ENCODE measurements around the gene ANKS1B.

Gene ANKS1B

GRCh38 chr12:98954506-98954905 lies 1030.2 kb downstream of the ANKS1B start:
- DNase-seq (ENCODE audit: low read depth in 2 of 2) = no peak

DNA sequence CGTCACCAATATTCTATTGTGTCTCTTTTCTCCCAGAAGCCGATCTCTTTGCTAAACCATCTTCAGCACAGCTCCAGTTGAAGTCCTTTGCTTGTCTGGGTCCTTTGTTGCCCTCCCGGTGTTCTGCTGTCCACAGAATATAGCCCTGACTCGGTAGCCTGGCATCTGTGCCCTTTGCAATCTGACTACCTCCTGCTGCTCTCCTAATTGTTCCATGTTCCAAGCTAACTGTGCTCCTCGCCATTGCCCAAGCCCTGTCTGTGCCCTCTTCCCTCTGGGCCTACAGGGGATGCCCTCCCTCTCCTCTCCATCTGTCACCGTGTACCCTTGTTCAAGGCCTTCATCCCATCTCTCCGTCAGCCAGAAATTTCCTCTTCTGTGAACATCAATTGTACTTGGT lies 1033.3 kb downstream of the ANKS1B start:
- DNase-seq (ENCODE audit: low read depth in 2 of 2) = no peak

DNA sequence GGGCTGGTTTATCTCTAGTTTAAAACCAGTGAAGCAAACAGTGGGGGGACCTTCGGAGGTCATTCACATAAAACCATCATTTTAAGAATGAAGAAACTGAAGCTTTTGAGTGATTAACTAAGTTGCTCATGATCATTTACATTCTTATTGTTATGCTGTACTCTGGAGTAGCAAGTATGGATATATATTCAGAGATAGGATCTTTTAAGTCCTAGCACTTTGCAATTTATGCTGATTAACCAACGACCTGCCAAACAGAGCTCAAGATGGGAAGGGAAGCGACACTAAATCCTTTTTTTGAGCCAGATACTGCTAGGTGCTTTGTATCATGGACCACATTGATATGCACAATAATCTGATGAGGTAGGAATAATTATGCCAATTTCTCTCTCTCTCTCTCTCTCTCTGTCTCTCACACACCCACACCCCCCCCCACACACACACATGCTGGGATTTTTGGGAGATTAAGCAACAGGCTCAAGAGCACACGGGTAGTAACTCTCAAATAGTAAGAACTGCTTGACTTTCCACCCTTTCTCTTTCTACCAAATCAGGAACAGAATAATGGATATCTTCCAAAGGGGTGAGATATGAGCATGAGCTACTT lies 1036.3 kb downstream of the ANKS1B start:
- DNase-seq (ENCODE audit: low read depth in 2 of 2) = no peak

- no peak for DNase-seq (ENCODE audit: low read depth in 2 of 2)
These were observed 1038.9 kb downstream of the ANKS1B start for GRCh38 chr12:98945864-98946263.

- DNase-seq (ENCODE audit: low read depth in 2 of 2) = no peak
These were observed 1044.8 kb downstream of the ANKS1B start for GRCh38 chr12:98939926-98940325.

- peak; percentile 19 to 20 for DNase-seq (ENCODE audit: low read depth in 2 of 2)
These were observed 1045.4 kb downstream of the ANKS1B start for GRCh38 chr12:98939350-98939749.

- DNase-seq (ENCODE audit: low read depth in 2 of 2) = no peak
These were observed 1048.9 kb downstream of the ANKS1B start for GRCh38 chr12:98935847-98936246.

- no peak for DNase-seq (ENCODE audit: low read depth in 2 of 2)
These were observed 1061.9 kb downstream of the ANKS1B start for GRCh38 chr12:98922871-98923270.

DNA sequence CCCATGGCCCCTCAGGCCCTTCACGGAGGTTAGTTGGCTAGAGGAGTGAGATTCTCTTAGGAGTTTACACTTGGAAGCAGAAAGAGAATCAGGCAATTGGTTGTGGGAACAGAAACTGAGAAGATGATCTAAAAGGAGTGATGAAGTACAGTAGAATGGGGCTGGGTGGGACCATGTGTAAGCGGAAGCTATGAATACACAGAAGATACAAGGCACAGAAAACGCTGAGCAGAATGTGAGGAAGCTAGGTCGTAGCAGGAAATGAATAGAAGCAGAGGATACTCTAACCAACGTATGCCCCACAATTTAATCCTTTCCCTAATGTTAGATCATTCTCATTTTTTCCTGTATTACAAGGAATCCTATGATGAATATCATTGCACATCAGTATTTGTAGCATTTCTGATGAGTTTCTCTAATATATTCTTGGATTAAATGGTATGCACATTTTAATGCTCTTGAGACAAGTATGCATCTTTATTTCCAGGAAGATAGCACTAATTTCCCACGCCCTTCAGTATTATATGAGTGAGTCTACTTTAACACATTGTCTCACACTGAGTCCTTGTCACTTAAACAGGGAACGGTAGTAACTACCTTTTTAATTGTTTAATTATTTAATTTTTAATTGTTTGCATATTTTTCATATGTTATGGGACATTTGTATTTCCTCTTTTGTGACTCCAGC lies 1066.4 kb downstream of the ANKS1B start:
- no peak for DNase-seq (ENCODE audit: low read depth in 2 of 2)

- DNase-seq (ENCODE audit: low read depth in 2 of 2) = no peak
These were observed 1068.6 kb downstream of the ANKS1B start for GRCh38 chr12:98916106-98916505.

DNA sequence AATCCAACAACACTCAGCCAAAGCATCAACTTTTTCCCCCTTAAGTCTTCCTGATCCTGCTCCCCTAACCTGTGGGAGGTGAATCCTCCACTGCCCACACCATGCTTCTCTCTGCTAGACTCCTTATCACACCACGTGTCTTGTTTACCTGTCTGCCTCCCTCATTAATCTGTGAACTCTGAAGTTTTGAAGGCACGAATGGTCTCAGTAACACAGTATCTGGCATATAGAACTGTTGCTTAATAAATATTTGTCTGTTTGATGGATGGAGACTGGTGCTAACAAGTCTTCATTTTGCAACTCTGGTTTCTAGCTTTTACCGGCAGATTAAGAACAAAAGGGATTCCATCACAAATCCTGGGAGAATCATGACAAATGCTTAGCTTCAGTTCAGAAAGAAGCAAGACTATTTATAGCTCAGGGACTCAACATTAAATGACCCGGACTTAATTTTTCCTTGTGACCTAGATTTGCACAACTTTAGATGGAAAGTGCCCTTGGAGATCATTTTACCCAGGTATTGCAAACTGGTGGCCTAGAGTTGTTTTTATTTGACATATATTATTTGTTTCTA lies 1072.2 kb downstream of the ANKS1B start:
- no peak for DNase-seq (ENCODE audit: low read depth in 2 of 2)

GRCh38 chr12:98911396-98911795 lies 1073.3 kb downstream of the ANKS1B start:
- no peak for DNase-seq (ENCODE audit: low read depth in 2 of 2)

DNA sequence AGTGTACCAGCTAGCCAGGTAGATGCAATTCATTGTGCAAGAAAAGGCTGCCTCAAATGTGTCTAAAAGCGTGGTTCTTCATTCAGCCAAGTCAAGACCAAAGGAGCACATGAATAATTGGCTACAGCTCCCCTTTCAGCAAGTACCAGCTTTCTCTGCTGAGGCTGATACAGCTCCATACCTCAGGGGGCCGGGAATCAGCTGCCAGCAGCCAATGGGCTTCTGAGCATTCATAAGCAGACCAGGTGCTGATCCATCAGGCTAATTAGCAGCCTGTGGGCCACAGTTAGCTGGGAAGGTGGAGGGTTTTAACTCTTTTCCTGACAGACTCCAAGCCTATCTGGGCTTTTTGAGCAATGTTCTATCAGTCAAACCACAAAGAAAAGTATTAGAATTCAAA lies 1075.0 kb downstream of the ANKS1B start:
- no peak for DNase-seq (ENCODE audit: low read depth in 2 of 2)

DNA sequence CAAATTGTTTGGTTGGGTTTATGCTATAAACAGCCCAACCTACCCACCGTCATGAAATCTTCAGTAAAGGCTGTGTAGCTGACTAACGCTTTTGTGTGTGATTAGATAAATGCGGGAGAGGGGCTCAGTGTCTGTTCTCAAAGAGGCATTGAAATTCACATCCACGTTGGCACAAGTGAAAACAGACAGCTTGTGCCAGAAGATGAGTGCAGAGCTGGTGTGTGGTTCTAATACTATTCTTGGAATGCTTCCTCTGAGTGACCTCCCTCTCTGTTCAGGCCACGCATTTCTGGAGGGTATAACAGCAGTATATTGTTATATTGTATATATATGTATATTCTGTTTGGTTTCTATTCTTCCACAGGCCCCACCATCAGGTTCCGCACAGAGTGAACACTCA lies 1075.9 kb downstream of the ANKS1B start:
- no peak for DNase-seq (ENCODE audit: low read depth in 2 of 2)

GRCh38 chr12:98903875-98904274 lies 1080.9 kb downstream of the ANKS1B start:
- DNase-seq (ENCODE audit: low read depth in 2 of 2) = no peak

DNA sequence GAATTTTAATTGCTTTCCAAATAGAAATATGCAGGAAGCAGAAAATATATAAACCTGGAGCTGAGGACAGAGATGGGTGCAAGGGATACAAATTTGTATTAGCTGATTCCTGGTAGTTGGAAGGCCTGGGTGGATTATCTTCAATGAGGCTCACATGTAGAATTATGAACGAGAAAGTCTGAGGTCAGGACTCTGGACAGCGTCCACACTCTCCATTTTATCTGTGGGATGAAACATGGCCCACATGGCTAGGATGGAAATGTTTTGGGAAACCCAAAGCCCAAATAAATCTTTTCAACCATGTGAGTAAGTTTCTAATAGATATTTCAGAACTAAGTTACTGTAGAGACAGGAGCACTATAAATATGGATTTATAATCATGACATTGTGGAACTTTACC lies 1083.5 kb downstream of the ANKS1B start:
- no peak for DNase-seq (ENCODE audit: low read depth in 2 of 2)

DNA sequence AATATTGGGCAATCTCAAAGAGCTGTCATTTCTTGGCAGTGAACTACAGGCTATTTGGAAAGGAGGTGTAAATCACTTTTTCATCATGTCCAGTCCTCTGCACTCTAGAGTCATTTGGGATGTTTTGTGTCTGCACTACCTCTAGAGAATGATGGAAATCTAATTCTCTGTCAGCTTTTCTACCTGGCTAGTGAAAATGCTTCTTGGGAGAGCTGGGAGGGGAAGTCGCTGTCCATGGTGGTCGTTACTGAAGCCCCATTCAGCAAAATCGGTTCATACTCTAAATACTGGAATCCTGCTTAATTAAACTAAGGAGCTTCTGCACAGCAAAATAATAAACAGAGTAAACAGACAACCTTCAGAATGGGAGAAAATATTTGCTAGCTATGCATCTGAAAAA lies 1087.8 kb downstream of the ANKS1B start:
- DNase-seq (ENCODE audit: low read depth in 2 of 2) = no peak

- no peak for DNase-seq (ENCODE audit: low read depth in 2 of 2)
These were observed 1089.6 kb downstream of the ANKS1B start for GRCh38 chr12:98895086-98895651.

DNA sequence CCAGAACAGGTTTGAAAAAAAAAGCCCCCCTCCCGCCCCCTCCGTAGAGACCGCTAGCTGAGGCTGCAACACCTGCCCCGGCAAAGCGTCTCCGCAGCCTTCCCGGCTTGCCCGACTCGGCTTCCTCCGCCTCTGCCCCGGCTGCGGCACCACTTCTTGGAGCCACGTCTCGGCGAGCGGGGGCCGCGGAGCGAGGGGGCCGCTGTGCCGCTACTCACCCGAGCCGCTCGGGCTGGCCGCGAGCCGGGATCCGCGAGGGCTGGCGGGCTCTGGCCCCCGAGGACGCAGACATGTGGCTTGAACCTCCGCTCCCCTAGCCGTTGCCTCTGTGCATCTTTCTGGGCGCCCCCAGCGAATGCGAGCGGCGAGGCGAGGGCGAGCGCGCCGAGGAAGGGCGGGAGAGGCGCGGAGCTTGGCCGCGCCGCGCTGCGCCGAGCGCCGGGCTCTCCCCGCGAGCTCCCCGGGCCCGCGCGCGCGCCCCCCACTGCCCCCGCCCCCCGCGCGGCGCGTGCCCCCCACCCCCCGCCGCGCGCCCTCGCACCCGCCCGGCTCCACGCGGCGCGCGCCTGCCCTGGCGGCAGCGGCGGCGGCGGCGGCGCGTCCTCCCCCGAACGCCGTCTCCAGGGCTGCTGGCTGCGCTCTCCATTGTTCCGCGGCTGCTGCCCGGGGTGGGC lies 1090.2 kb downstream of the ANKS1B start:
- DNase-seq (ENCODE audit: low read depth in 2 of 2) = no peak

DNA sequence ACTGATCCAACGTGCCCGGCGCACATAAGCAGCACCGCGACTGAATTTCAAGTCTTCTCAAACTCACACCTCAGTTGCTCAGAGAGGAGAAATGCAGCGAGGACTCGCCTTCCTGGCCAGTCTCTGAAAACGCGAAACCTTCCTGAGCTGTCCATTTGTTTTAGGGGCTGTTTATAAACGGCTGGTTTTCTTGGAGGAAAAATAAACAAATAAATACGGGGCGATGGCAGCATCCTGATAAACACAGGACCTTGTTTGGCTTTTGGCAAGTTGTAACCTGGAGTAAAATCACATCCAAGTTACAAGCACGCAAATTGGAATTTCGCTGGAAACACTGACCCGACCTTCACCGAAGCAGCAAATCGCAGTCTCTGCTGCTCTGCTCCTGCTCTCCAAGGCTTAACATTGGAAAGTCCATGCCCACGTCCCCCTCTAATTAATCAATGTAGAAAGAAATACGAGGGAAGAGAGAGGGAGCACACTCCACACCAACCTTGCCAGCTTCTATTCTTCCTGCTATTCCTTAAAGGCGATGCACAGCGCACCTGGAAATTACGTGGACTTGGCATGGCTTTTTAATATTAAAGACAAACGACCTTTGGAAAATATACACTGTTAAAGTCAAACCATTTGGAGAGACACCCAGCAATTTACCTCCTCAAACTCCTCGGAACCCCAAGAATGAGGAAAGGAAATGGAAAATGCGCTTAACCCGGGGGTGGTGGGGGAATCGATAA lies 1090.9 kb downstream of the ANKS1B start:
- DNase-seq (ENCODE audit: low read depth in 2 of 2) = no peak

- no peak for DNase-seq (ENCODE audit: low read depth in 2 of 2)
These were observed 1091.5 kb downstream of the ANKS1B start for GRCh38 chr12:98893126-98893674.

DNA sequence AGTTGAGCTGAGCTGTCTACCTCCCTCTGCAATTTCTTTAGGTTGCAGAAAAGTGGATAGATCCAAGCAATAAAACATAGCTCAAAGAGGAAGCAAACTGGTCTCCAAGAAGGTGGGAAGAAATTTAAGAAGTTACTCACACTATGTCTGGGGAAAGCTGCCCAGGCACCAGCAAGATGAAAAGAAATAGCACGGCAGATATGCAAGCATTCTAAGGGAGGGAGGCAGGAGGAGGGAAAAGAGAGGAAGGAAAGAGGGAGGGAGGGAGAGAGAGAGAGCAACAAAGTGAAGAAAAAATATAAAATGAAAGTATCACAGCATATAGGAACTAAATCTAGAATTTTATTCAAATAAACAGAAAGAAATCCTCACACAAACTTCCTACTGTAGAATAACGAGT lies 1099.0 kb downstream of the ANKS1B start:
- DNase-seq (ENCODE audit: low read depth in 2 of 2) = no peak
